Measurements from ENCODE around the gene SLC6A7.

The SLC6A7 gene

GRCh38 chr5:150195736-150196485 is 6.0 kb downstream of the SLC6A7 start:
- no peak for DNase-seq

GRCh38 chr5:150196514-150196913 is 6.7 kb downstream of the SLC6A7 start:
- no peak for DNase-seq

- no peak for DNase-seq
Measured at GRCh38 chr5:150196986-150197385, 7.1 kb downstream of the SLC6A7 start.

- no peak for DNase-seq
Measured at GRCh38 chr5:150197476-150197875, 7.6 kb downstream of the SLC6A7 start.

GRCh38 chr5:150202501-150202900 is 12.6 kb downstream of the SLC6A7 start:
- no peak for DNase-seq

GRCh38 chr5:150203832-150204589 is 14.1 kb downstream of the SLC6A7 start:
- DNase-seq: no peak

- no peak for DNase-seq
Measured at GRCh38 chr5:150204590-150204960, 14.7 kb downstream of the SLC6A7 start.

GRCh38 chr5:150206098-150206778 is 16.4 kb downstream of the SLC6A7 start:
- no peak for DNase-seq

GRCh38 chr5:150206779-150207115 is 16.9 kb downstream of the SLC6A7 start:
- no peak for DNase-seq

- no peak for DNase-seq
Measured at GRCh38 chr5:150208187-150209098, 18.6 kb downstream of the SLC6A7 start.

GRCh38 chr5:150209099-150209635 is 19.3 kb downstream of the SLC6A7 start:
- no peak for DNase-seq

- DNase-seq: no peak
Measured at GRCh38 chr5:150210644-150211043, 20.8 kb downstream of the SLC6A7 start.

- DNase-seq: no peak
Measured at GRCh38 chr5:150211156-150212030, 21.5 kb downstream of the SLC6A7 start.

- no peak for DNase-seq
Measured at GRCh38 chr5:150213530-150213929, 23.7 kb downstream of the SLC6A7 start.

- DNase-seq: no peak
Measured at GRCh38 chr5:150214289-150214688, 24.4 kb downstream of the SLC6A7 start.

- no peak for DNase-seq
Measured at GRCh38 chr5:150215979-150216944, 26.4 kb downstream of the SLC6A7 start.

- no peak for DNase-seq
Measured at GRCh38 chr5:150217038-150217437, 27.2 kb downstream of the SLC6A7 start.

GRCh38 chr5:150217873-150218692 is 28.2 kb downstream of the SLC6A7 start:
- peak; percentile 23 for DNase-seq

- no peak for DNase-seq
Measured at GRCh38 chr5:150218693-150219035, 28.8 kb downstream of the SLC6A7 start.

GRCh38 chr5:150219142-150219541 is 29.3 kb downstream of the SLC6A7 start:
- no peak for DNase-seq
